GM18508 (cell line): ENCODE measurements around the gene PCCB.
"Not testable (repeated sequence)": the region's sequence is repeated elsewhere in the genome, so short reads cannot be mapped to it uniquely, and the experiment has no call there.

Source experiments
- ATAC-seq: cut with Tn5 transposase; IDR thresholded peaks from one replicate; pipeline ENCODE4 v1.9.1; 2021; ENCODE audit warnings: moderate number of reproducible peaks; ENCODE audit not compliant: insufficient read depth, unreplicated experiment

Gene PCCB

DNA sequence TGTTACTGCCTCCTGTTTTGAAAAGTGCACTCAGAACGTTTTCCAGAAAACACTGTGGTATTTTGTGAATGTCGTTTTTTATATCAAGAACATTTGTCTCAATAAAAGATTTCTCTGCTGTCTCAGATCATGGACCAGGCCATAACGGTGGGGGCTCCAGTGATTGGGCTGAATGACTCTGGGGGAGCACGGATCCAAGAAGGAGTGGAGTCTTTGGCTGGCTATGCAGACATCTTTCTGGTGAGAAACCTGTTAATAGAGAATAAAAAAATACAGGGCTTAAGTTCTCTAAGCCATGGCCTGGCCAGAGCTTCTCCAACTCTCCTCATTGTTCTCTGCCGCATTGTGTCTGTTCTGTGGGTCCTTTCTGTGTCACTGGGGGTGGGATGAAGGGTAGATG, 11.7 kb downstream of the PCCB start:
- ATAC-seq = no peak

DNA sequence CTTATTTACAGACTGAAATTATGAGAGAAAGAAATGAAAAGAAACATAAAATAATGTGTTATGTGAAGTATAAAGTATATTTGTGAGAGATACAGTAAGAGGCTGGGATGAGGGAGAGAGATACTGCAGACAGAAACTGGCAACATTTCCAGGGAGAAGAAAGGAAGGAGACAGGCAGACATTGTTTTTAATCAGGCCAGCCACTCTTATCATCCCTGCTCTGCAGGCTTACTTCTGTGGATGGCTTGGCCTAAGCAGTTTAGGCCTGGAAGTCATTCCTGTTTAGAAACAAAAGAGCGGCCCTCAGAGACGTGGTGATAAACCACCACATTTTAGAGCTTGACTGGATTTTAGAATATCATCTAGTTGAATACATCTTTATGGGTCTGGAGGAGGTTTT, 12.4 kb downstream of the PCCB start:
- ATAC-seq = no peak

- no peak for ATAC-seq
Measured at GRCh38 chr3:136263251-136263650, 13.1 kb downstream of the PCCB start.

DNA sequence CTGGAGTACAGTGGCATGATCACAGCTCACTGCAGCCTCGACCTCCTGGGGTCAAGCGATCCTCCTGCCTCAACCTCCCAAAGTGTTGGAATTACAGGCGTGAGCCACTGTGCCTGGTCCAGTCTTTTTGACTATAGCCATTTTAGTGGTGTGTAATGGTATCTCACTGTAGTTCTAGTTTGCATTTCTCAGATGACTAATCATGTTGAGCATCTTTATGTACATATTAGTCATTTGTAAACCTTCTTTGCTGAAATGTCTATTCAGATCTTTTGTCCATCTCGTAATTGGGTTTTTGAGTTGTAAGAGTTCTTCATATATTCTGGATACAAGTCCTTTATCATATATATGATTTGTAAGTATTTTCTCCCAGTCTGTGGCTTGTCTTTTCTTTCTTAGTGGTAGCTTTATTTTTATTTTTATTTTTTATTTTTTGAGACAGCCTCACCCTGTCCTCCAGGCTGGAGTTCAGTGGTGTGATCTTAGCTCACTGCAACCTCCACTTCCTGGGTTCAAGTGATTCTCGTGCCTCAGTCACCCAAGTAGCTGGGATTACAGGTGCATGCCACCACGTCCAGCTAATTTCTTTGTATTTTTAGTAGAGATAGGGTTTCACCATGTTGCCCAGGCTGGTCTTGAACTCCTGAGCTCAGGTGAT, 16.5 kb downstream of the PCCB start:
- not testable (repeated sequence) for ATAC-seq

- no peak for ATAC-seq
Measured at GRCh38 chr3:136267235-136267634, 17.1 kb downstream of the PCCB start.

DNA sequence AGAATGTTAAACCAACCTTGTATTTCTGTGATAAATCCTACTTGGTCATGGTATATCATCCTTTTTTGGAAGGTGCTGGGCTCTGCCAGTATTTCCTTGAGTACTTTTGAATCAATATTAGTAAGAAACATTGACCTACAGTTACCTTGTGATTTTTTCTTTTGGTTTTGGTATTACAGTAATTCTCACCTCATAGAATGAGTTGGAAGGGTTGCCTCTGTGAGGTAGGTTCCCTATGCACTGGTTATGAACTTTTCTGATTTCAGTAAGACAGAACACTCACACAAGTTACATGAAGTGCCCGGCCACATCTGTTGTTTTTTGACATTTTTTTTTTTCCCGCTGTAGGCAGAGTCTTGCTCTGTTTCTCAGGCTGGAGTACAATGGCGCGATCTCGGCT, 20.0 kb downstream of the PCCB start:
- no peak for ATAC-seq

DNA sequence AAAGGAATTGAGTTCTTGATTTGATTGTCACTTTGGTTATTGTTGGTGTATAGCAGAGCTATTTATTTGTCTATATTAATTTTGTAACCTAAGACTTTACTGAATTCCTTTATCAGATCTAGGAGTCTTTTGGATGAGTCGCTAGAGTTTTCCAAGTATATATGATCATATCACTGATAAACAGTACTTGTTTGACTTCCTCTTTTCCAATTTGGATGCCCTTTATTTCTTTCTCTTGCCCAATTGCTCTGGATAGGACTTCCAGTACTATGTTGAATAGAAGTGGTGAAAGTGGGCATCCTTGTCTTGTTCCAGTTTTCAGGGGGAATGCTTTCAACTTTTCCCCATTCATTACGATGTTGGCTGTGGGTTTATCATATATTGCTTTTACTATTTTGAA, 21.5 kb downstream of the PCCB start:
- ATAC-seq = not testable (repeated sequence)

DNA sequence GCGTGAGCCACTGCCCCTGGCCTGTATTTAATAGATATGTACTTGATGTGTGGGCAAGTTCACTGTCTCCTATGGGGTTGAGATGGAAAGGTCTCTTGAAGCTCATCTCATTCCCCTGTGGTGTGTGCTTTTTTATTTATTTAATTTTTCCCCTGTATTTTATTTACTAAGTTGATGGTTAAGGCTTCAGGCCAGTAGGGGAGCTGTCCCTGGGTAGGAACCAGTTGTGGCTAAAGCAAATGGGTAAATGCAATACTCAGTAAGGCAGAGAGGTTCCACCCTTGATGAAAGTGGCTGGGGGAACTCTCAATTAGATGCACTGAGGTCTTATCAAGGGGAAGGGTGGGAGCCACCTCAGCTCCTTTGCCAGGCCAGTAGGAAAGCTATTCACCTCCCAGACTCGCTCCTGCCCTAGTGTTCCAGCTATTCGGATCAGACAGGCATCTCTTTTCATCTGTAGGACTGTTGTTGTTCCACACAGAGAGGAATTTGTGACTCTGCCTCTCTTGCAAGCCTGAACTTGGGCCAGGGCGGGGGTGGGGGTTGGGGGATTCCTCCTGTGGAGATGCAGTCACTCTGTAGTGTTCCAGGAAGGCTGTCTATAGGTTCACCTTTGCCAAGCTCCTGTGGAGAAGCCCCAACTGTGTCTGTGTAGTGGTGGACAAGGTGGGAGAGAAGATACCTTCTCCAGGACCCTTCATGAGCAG, 26.1 kb downstream of the PCCB start:
- ATAC-seq = no peak

DNA sequence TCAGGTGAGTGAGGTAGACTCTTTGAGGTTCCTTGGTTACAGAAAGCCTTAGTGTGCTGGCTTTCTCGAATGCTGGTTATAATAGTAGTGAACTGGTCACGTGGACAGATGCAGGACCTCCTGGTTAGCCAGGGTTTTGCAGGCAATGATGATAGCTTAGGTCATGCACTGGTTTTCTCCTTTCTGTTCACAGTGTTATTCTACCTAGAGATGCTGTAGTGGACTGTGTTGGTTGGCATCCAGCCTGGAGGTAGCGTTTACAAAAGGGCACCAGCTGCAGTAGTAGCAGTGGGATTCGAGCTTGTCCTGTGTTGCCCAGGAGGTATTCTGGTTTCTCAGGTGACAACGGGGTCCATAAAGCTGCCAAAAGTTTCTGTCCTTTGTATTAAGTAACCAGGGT, 27.0 kb downstream of the PCCB start:
- no peak for ATAC-seq

DNA sequence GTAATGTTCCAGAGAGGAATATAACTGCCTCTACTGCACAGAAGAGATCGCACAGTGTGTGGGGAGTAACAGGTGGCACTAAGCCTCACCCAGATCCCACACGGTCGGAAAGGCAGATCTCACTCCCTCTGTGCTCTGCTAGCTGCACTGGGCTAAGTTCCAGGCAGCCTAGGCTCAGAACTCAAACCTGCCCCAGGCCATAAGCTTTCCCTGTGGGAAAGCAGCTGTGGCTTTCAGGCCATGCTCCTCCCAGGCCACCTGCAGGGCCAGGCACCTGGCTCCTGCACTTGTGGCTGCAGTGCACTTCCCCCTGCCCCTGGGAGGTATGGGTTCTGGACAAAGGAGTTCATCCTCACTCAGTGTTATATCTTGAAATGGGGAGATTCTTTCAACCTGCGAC, 27.5 kb downstream of the PCCB start:
- ATAC-seq = no peak

DNA sequence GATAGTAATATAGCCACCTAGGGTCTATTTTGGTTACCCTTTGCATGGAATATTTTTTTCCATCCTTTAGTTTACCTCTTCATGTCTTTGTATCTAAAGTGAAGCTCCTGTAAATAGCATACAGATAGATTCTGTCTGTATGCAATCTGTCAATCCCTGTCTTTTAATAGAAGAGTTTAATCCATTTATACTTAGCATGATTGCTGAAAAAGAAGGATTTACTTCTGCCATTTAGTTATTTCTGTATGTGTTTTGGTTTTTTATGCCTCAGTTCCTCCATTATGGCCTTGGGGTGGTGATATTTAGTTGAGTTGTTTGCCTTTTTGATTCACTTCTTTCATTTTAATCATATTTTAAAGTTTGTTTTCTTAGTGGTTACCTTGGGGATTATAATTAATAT, 29.0 kb downstream of the PCCB start:
- ATAC-seq = no peak

DNA sequence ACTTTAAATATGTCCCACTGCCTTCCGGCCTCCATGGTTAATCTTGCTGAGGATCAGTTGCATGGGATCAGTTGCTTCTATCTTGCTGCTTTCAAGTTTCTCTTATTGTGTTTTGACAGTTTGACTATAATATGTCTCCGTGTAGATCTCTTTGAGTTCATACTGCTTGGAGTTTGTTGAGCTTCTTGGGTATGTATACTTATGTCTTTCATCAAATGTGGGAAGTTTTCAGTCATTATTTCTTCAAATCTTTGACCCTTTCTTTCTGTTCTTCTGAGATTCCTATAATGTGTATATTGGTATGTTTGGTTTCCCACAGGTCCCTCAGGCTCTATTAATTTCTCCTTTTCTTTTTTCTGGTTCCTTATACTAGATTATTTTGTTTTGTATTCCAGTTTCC, 30.8 kb downstream of the PCCB start:
- no peak for ATAC-seq

GRCh38 chr3:136281966-136282520, 31.9 kb downstream of the PCCB start:
- no peak for ATAC-seq

DNA sequence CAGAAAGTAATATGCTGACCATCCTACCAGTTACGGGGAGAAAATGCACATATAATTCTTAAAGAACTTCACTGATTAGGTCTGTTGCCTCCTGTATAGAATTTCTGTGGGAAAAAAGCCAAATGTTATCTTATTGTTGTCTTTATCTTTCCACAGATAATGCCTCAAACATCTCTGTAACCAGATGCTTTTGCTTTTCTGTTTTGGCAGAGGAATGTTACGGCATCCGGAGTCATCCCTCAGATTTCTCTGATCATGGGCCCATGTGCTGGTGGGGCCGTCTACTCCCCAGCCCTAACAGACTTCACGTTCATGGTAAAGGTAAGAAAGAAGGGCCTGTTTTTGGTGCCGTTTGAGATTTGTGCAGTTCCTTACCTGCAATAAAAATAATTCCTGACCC, 33.5 kb downstream of the PCCB start:
- no peak for ATAC-seq

- ATAC-seq = no peak
Measured at GRCh38 chr3:136291302-136291701, 41.2 kb downstream of the PCCB start.

GRCh38 chr3:136292500-136292899, 42.4 kb downstream of the PCCB start:
- ATAC-seq = no peak

DNA sequence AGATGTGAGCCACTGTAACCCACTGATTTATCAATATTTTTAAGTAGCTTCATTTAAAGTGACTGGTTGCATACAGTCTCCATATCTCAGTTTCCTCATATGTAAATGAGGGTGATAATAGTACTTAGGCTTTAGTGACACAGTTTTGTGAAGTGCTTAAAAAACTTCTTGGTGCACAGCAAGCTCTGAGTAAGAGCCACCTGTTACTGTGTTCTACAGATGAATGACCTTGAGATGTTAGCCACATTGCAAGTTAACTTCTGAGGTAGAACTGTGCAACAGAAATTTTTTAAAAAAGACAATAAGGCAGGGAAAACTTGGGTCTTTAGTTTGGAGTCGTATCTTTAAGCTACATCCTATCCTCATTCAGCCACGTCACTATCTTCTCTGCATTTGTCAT, 43.1 kb downstream of the PCCB start:
- ATAC-seq = no peak

DNA sequence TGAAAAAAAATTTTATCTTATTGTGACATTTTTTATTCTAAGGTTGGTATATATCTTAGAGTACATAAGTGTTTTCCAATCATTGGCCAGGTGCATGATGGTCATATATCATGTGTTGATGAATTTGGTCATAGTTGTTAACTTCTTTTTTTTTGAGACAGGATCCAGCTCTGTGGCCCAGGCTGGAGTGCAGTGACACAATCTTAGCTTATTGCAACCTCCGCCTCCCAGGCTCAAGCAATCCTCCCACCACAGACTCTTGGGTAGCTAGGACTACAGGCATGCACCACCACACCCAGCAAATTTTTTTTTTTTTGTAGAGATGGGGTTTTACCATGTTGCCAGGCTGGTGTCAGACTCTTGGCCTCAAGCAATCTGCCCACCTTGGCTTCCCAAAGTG, 44.0 kb downstream of the PCCB start:
- ATAC-seq = no peak

GRCh38 chr3:136296960-136297359, 46.8 kb downstream of the PCCB start:
- no peak for ATAC-seq

- ATAC-seq = no peak
Measured at GRCh38 chr3:136297826-136298225, 47.7 kb downstream of the PCCB start.

DNA sequence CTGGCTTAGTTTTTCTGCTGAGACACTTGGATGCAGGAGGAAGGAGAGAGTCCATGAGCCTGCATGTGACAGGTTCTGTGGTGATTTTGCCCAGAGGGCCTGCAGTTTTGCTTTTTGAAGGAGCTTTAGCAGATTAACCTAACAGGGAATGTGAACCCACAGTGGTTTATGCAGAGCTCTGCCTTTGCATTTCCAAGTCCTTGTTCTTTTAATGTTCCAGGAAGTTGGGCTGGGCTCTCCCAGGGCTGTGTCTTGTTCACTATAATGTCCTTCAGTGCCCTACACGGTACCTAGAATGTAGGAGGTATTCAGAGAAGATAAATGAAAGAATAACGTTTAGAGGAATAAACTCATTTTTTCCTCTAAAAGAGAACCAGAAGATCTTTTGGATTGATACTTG, 50.3 kb downstream of the PCCB start:
- no peak for ATAC-seq

DNA sequence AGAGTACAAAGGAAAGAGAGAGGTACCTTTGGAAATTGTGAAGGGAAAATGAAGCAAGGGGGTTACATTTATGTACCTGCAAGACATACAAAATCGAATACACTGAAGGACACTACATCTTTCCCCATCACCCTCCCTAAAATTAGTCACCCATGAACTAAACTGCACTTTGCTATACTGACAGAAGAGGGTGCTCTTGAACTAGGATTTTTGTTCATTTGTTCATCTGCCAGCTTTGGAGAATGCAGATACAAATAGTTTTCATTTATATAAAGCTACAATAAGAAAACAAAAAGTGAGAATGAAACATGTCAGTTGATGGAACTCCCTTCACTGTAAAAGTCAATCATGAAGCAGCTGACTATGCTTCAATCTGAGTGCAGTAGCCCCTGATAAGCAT, 55.7 kb downstream of the PCCB start:
- no peak for ATAC-seq
